Measurements from ENCODE around the gene MGAT5.

MGAT5 gene

GRCh38 chr2:134217351-134217750, 36.5 kb upstream of the MGAT5 start:
- H2AFZ ChIP-seq (ENCODE audit: low read depth) = no peak overlapping the region

GRCh38 chr2:134217924-134218323, 35.9 kb upstream of the MGAT5 start:
- peaks cover 28% of the 10 kb centered on the region for H3K4me1 ChIP-seq (ENCODE audit: low read depth, poor library complexity, severe bottlenecking)
- peaks cover 73% of the 10 kb centered on the region for H3K79me2 ChIP-seq (ENCODE audit: insufficient read depth, low read depth)
- no peak overlapping the region for H2AFZ ChIP-seq (ENCODE audit: low read depth)
- H3K4me2 ChIP-seq = no peak overlapping the region
- H3K27me3 ChIP-seq (ENCODE audit: insufficient read depth, low read depth) = no peaks in the 10 kb centered on the region
- TF ChIP-seq CTCF (conservative IDR thresholded peaks at IDR 0.05; ENCODE audit: low read depth, low read length) = no peak
- no peak overlapping the region for H3K9ac ChIP-seq
- H3K36me3 ChIP-seq (ENCODE audit: insufficient read depth) = no peaks in the 10 kb centered on the region
- no peak overlapping the region for H3K27ac ChIP-seq
- H3K4me3 ChIP-seq (IDR thresholded peaks at IDR 0.05; ENCODE audit: insufficient read depth, low read depth, low read length) = no peak overlapping the region
- H4K20me1 ChIP-seq (ENCODE audit: insufficient read depth) = no peaks in the 10 kb centered on the region

More at GRCh38 chr2:134217351-134217750, 36.5 kb upstream of the MGAT5 start:
- no peak for TF ChIP-seq CTCF (conservative IDR thresholded peaks at IDR 0.05; ENCODE audit: low read depth, low read length)
- Histone ChIP-seq H4K20me1 (ENCODE audit: insufficient read depth) (no peaks in the 10 kb centered on the region), H3K79me2 (ENCODE audit: insufficient read depth, low read depth) (peaks cover 77% of the 10 kb centered on the region), H3K4me2 (no peak overlapping the region), H3K36me3 (ENCODE audit: insufficient read depth) (no peaks in the 10 kb centered on the region), H3K4me3 (IDR thresholded peaks at IDR 0.05; ENCODE audit: insufficient read depth, low read depth, low read length) (no peak overlapping the region), H3K27me3 (ENCODE audit: insufficient read depth, low read depth) (no peaks in the 10 kb centered on the region), H3K27ac (no peak overlapping the region), H3K9ac (no peak overlapping the region), H3K4me1 (ENCODE audit: low read depth, poor library complexity, severe bottlenecking) (peaks cover 25% of the 10 kb centered on the region)

- Histone ChIP-seq H3K4me3 (IDR thresholded peaks at IDR 0.05; ENCODE audit: insufficient read depth, low read depth, low read length) (no peak overlapping the region), H3K4me1 (ENCODE audit: low read depth, poor library complexity, severe bottlenecking) (peaks cover 28% of the 10 kb centered on the region), H3K27me3 (ENCODE audit: insufficient read depth, low read depth) (no peaks in the 10 kb centered on the region), H3K27ac (no peak overlapping the region), H3K9ac (no peak overlapping the region), H3K79me2 (ENCODE audit: insufficient read depth, low read depth) (peaks cover 69% of the 10 kb centered on the region), H3K4me2 (no peak overlapping the region), H3K36me3 (ENCODE audit: insufficient read depth) (no peaks in the 10 kb centered on the region), H2AFZ (ENCODE audit: low read depth) (no peak overlapping the region), H4K20me1 (ENCODE audit: insufficient read depth) (no peaks in the 10 kb centered on the region)
- no peak for TF ChIP-seq CTCF (conservative IDR thresholded peaks at IDR 0.05; ENCODE audit: low read depth, low read length)
These were observed 35.5 kb upstream of the MGAT5 start for GRCh38 chr2:134218414-134218813.

GRCh38 chr2:134218930-134219658, 34.8 kb upstream of the MGAT5 start:
- Histone ChIP-seq H2AFZ (ENCODE audit: low read depth) (no peak overlapping the region), H3K27ac (no peak overlapping the region), H3K9ac (no peak overlapping the region), H3K4me3 (IDR thresholded peaks at IDR 0.05; ENCODE audit: insufficient read depth, low read depth, low read length) (no peak overlapping the region), H3K79me2 (ENCODE audit: insufficient read depth, low read depth) (peaks cover 67% of the 10 kb centered on the region), H3K4me2 (no peak overlapping the region), H3K36me3 (ENCODE audit: insufficient read depth) (no peaks in the 10 kb centered on the region), H3K27me3 (ENCODE audit: insufficient read depth, low read depth) (no peaks in the 10 kb centered on the region), H4K20me1 (ENCODE audit: insufficient read depth) (no peaks in the 10 kb centered on the region), H3K4me1 (ENCODE audit: low read depth, poor library complexity, severe bottlenecking) (peaks cover 28% of the 10 kb centered on the region)
- no peak for TF ChIP-seq CTCF (conservative IDR thresholded peaks at IDR 0.05; ENCODE audit: low read depth, low read length)
